Kidney (tissue), 14 donors: Measurements from ENCODE around the gene WSCD2. TPM values are rescaled to one million over a fixed set of nuclear protein-coding genes. Genes with fewer than 3 reads are reported as not detected.

Experiments used
- DNase-seq, 5 donors: peaks; one replicate each; pipeline ENCODE4 v3.0.0-alpha.2; 2013 to 2020
- FAIRE-seq: peaks from 2 replicates; lab custom pipeline; 2012; peaks lifted over from hg19 to GRCh38; lab: Jason Lieb, UNC
- H3K27ac ChIP-seq, 2 donors: one replicate each; pipeline ENCODE4 v1.7.0; 2013; ENCODE audit warnings: low read depth in 2 of 2, low read length in 2 of 2, inconsistent platforms in 1 of 2
- H3K27me3 ChIP-seq: one replicate; pipeline ENCODE4 v1.7.1; 2013; ENCODE audit warnings: low read length, inconsistent platforms; ENCODE audit not compliant: control insufficient read depth, insufficient read depth
- H3K36me3 ChIP-seq, 3 donors: one replicate each; pipeline versions ENCODE4 v1.7.0 to v1.7.1; 2013; ENCODE audit warnings: low read length in 3 of 3, control low read depth in 1 of 3, inconsistent platforms in 1 of 3; ENCODE audit not compliant: insufficient read depth in 3 of 3, control insufficient read depth in 2 of 3
- H3K4me1 ChIP-seq, 3 donors: one replicate each; pipeline versions ENCODE4 v1.7.0 to v1.7.1; 2013; ENCODE audit warnings: low read length in 3 of 3, inconsistent platforms in 1 of 3, low read depth in 1 of 3; ENCODE audit not compliant: control insufficient read depth in 2 of 3, insufficient read depth in 2 of 3
- H3K4me3 ChIP-seq, 3 donors: one replicate each; pipeline versions ENCODE4 v1.7.0 to v1.8.1; 2013; ENCODE audit warnings: low read length in 3 of 3, control low read depth in 1 of 3, inconsistent platforms in 1 of 3
- H3K9ac ChIP-seq, 3 donors: one replicate each; pipeline versions ENCODE4 v1.7.0 to v1.7.1; 2013; ENCODE audit warnings: low read length in 3 of 3, control low read depth in 1 of 3, inconsistent platforms in 1 of 3
- H3K9me3 ChIP-seq, 3 donors: one replicate each; pipeline versions ENCODE4 v1.7.0 to v1.7.1; 2013; ENCODE audit warnings: low read length in 3 of 3, control low read depth in 1 of 3, inconsistent platforms in 1 of 3; ENCODE audit not compliant: control insufficient read depth in 2 of 3, insufficient read depth in 1 of 3
- intact Hi-C: fragments of 100-400 bp; cut with DNase I; formaldehyde crosslinking; loops from one replicate; pipeline ENCODE4 v1.11.1; 2022
- polyA plus RNA-seq: library from polyadenylated mRNA; stranded (reverse); fragments of 350-450 nt; fragmentation: Illumina TruSeq; extraction: RNeasy Lipid Tissue Mini Kit (QIAGEN cat#74804); gene quantifications from one replicate; pipeline ENCODE4 v1.2.3, GENCODE V29; 2014; ENCODE audit warnings: low read depth, low replicate concordance; ENCODE audit not compliant: insufficient read depth
- total RNA-seq: library from RNA; stranded (reverse); fragmentation: NEBNext Ultra II Directional; extraction: Animal tissue kit (Norgen Biotek cat#: 25700); gene quantifications from one replicate; pipeline ENCODE4 v1.2.1, GENCODE V29; 2021
- TF ChIP-seq, protein P1 (sequence below): IDR thresholded peaks from 3 replicates; pipeline ENCODE4 v1.5.1; 2012; ENCODE audit warnings: mild to moderate bottlenecking, moderate library complexity, borderline replicate concordance; ENCODE audit not compliant: insufficient read depth; ENCODE audit errors: extremely low read depth
- donor health status: control.
- donor health status: control.
- donor health status: control.
- donor health status: control.
- donor health status: control.
- donor health status: DM: yes; HTN: yes; CAD: no.
- donor health status: Normal renal cell carcinoma (clear cell type).

Gene WSCD2
- total and polyA plus RNA-seq, 2 donors from 2014 or later = 1.6 to 2.0 TPM

- Histone ChIP-seq H3K9me3 (no peaks in the 10 kb centered on the region), H3K9ac (no peak overlapping the region), H3K4me1 (no peaks in the 10 kb centered on the region), H3K27me3 (no peaks in the 10 kb centered on the region), H3K4me3 (no peak overlapping the region), H3K36me3 (no peaks in the 10 kb centered on the region), H3K27ac (no peak overlapping the region)
- FAIRE-seq (no peak), DNase-seq (no peak)
- intact Hi-C loops = no loop called here
- TF ChIP-seq, protein P1, sequence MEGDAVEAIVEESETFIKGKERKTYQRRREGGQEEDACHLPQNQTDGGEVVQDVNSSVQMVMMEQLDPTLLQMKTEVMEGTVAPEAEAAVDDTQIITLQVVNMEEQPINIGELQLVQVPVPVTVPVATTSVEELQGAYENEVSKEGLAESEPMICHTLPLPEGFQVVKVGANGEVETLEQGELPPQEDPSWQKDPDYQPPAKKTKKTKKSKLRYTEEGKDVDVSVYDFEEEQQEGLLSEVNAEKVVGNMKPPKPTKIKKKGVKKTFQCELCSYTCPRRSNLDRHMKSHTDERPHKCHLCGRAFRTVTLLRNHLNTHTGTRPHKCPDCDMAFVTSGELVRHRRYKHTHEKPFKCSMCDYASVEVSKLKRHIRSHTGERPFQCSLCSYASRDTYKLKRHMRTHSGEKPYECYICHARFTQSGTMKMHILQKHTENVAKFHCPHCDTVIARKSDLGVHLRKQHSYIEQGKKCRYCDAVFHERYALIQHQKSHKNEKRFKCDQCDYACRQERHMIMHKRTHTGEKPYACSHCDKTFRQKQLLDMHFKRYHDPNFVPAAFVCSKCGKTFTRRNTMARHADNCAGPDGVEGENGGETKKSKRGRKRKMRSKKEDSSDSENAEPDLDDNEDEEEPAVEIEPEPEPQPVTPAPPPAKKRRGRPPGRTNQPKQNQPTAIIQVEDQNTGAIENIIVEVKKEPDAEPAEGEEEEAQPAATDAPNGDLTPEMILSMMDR = no peak
These were observed 6.5 kb downstream of the WSCD2 start for GRCh38 chr12:108135627-108136026.

GRCh38 chr12:108136697-108137096 lies 7.6 kb downstream of the WSCD2 start:
- DNase-seq (no peak), FAIRE-seq (no peak)
- Histone ChIP-seq H3K4me3 (no peak overlapping the region), H3K9me3 (no peaks in the 10 kb centered on the region), H3K4me1 (no peaks in the 10 kb centered on the region), H3K9ac (no peak overlapping the region), H3K27me3 (no peaks in the 10 kb centered on the region), H3K36me3 (no peaks in the 10 kb centered on the region), H3K27ac (no peak overlapping the region)
- TF ChIP-seq, protein P1 = no peak
- intact Hi-C loops = no loop called here

- Histone ChIP-seq H3K9ac (no peak overlapping the region), H3K4me1 (no peaks in the 10 kb centered on the region), H3K9me3 (no peaks in the 10 kb centered on the region), H3K36me3 (no peaks in the 10 kb centered on the region), H3K4me3 (no peak overlapping the region), H3K27me3 (no peaks in the 10 kb centered on the region), H3K27ac (no peak overlapping the region)
- TF ChIP-seq, protein P1 = no peak
- intact Hi-C loops = no loop called here
- FAIRE-seq (no peak), DNase-seq (no peak)
These were observed 10.4 kb downstream of the WSCD2 start for GRCh38 chr12:108139454-108139853.

GRCh38 chr12:108140501-108140900 lies 11.4 kb downstream of the WSCD2 start:
- no peaks in the 10 kb centered on the region for H3K36me3 ChIP-seq
- intact Hi-C loops = no loop called here
- no peaks in the 10 kb centered on the region for H3K9me3 ChIP-seq
- TF ChIP-seq, protein P1 = no peak
- H3K27ac ChIP-seq = no peak overlapping the region
- no peak for FAIRE-seq
- H3K27me3 ChIP-seq = no peaks in the 10 kb centered on the region
- H3K4me1 ChIP-seq = no peaks in the 10 kb centered on the region
- H3K9ac ChIP-seq = no peak overlapping the region
- no peak for DNase-seq
- H3K4me3 ChIP-seq = no peak overlapping the region
